NT2/D1 (cell line): Measurements from ENCODE around the gene ARL6IP4.

Experiments used
- DNase-seq: peaks from one replicate; pipeline ENCODE4 v3.0.0-alpha.2; 2011; ENCODE audit warnings: low read depth, low spot score
- H3K27me3 ChIP-seq: 2 replicates; pipeline ENCODE4 v1.6.0; 2011; ENCODE audit warnings: mild to moderate bottlenecking; ENCODE audit not compliant: insufficient read length, insufficient read depth
- H3K36me3 ChIP-seq: 2 replicates; pipeline ENCODE4 v1.6.1; 2011; ENCODE audit warnings: mild to moderate bottlenecking, low read length, mixed read lengths; ENCODE audit not compliant: insufficient read depth, insufficient read length
- H3K4me1 ChIP-seq: 2 replicates; pipeline ENCODE4 v1.5.1; 2011; ENCODE audit not compliant: insufficient read depth, insufficient read length
- H3K4me3 ChIP-seq: 2 replicates; pipeline ENCODE4 v1.5.1; 2011; ENCODE audit warnings: low read depth; ENCODE audit not compliant: insufficient read length
- H3K9ac ChIP-seq: 2 replicates; pipeline ENCODE4 v1.6.0; 2011; ENCODE audit warnings: low read depth; ENCODE audit not compliant: insufficient read length
- H3K9me3 ChIP-seq: 2 replicates; pipeline ENCODE4 v1.5.1; 2011; ENCODE audit warnings: mild to moderate bottlenecking, low read length; ENCODE audit not compliant: insufficient read depth
- SUZ12 ChIP-seq: IDR thresholded peaks from 2 replicates; pipeline ENCODE4 v1.6.1; 2011; ENCODE audit not compliant: insufficient read length, insufficient read depth; ENCODE audit errors: extremely low read depth
- YY1 ChIP-seq: IDR thresholded peaks from 2 replicates; pipeline ENCODE4 v1.6.1; 2011; ENCODE audit not compliant: insufficient read length, insufficient read depth
- ZNF274 ChIP-seq: IDR thresholded peaks from 2 replicates; pipeline ENCODE4 v1.6.1; 2011; ENCODE audit warnings: mild to moderate bottlenecking, low read depth, low read length

ARL6IP4 gene

GRCh38 chr12:122960193-122960569 lies 20.3 kb upstream of the ARL6IP4 start:
- TF ChIP-seq SUZ12 (no peak), ZNF274 (no peak), YY1 (no peak)
- Histone ChIP-seq H3K4me1 (peaks cover 12% of the 10 kb centered on the region), H3K27me3 (no peaks in the 10 kb centered on the region), H3K9ac (no peak overlapping the region), H3K9me3 (no peaks in the 10 kb centered on the region), H3K36me3 (peaks cover 24% of the 10 kb centered on the region), H3K4me3 (no peak overlapping the region)
- DNase-seq: no peak

- DNase-seq: no peak
- Histone ChIP-seq H3K9ac (no peak overlapping the region), H3K4me3 (no peak overlapping the region), H3K4me1 (peaks cover 14% of the 10 kb centered on the region), H3K9me3 (no peaks in the 10 kb centered on the region), H3K27me3 (no peaks in the 10 kb centered on the region), H3K36me3 (peaks cover 24% of the 10 kb centered on the region)
- TF ChIP-seq SUZ12: no peak
- no peak for TF ChIP-seq ZNF274
- TF ChIP-seq YY1: no peak
Measured at GRCh38 chr12:122961531-122962329, 18.8 kb upstream of the ARL6IP4 start.

- no peak for DNase-seq
- peaks cover 14% of the 10 kb centered on the region for H3K36me3 ChIP-seq
- peaks cover 14% of the 10 kb centered on the region for H3K4me1 ChIP-seq
- no peaks in the 10 kb centered on the region for H3K9me3 ChIP-seq
- TF ChIP-seq YY1 (no peak), SUZ12 (no peak), ZNF274 (no peak)
- H3K9ac ChIP-seq: peak overlapping the region; percentile 72
- no peaks in the 10 kb centered on the region for H3K27me3 ChIP-seq
- H3K4me3 ChIP-seq: peak overlapping the region; percentile 4
Measured at GRCh38 chr12:122963941-122964265, 16.6 kb upstream of the ARL6IP4 start.

- no peak overlapping the region for H3K4me3 ChIP-seq
- no peak for DNase-seq
Measured at GRCh38 chr12:122964439-122965257, 15.8 kb upstream of the ARL6IP4 start.

GRCh38 chr12:122965321-122965751 lies 15.1 kb upstream of the ARL6IP4 start:
- peaks cover 13% of the 10 kb centered on the region for H3K4me1 ChIP-seq
- H3K9ac ChIP-seq: peak overlapping the region; percentile 91
- no peak for DNase-seq
- peak overlapping the region; percentile 69 for H3K4me3 ChIP-seq
- no peaks in the 10 kb centered on the region for H3K9me3 ChIP-seq
- H3K27me3 ChIP-seq: no peaks in the 10 kb centered on the region
- H3K36me3 ChIP-seq: peaks cover under 1% of the 10 kb centered on the region
- no peak for TF ChIP-seq ZNF274
- TF ChIP-seq YY1: no peak
- no peak for TF ChIP-seq SUZ12

More at GRCh38 chr12:122964439-122965257, 15.8 kb upstream of the ARL6IP4 start:
- no peak overlapping the region for H3K9ac ChIP-seq
- H3K9me3 ChIP-seq: no peaks in the 10 kb centered on the region
- no peaks in the 10 kb centered on the region for H3K27me3 ChIP-seq
- H3K36me3 ChIP-seq: peaks cover 8% of the 10 kb centered on the region
- TF ChIP-seq ZNF274: no peak
- no peak for TF ChIP-seq SUZ12
- no peak for TF ChIP-seq YY1
- H3K4me1 ChIP-seq: peaks cover 14% of the 10 kb centered on the region

- H3K4me1 ChIP-seq: peaks cover 13% of the 10 kb centered on the region
- H3K9ac ChIP-seq: peak within 1 kb of the TSS; percentile 91
- peak; percentile 92 for DNase-seq
- no peaks in the 10 kb centered on the region for H3K27me3 ChIP-seq
- no peaks in the 10 kb centered on the region for H3K9me3 ChIP-seq
- no peaks in the 10 kb centered on the region for H3K36me3 ChIP-seq
- H3K4me3 ChIP-seq: peak within 1 kb of the TSS; percentile 69
- TF ChIP-seq YY1: no peak
Measured at GRCh38 chr12:122965851-122966742, 14.4 kb upstream of the ARL6IP4 start, which contains the start of gene ABCB9. TSS of gene ABCB9 (minus strand) at chr12:122966463. CDS start at chr12:122960235, 6,228 bp downstream.
